Measurements from ENCODE around the gene RNF112. TPM values are rescaled to one million over a fixed set of nuclear protein-coding genes. Genes with fewer than 3 reads are reported as not detected.

Gene RNF112
- total and polyA plus RNA-seq, 2 of the 13 experiments (the other 11 are each of a cell fraction or from before 2014, with no cell fraction given), result 0.05 TPM; not detected in 1

GRCh38 chr17:19386051-19386929 lies 24.7 kb upstream of the RNF112 start (continued):
- no peak for TF ChIP-seq LRRFIP1 (CRISPR knock-in tag; conservative IDR thresholded peaks at IDR 0.05)
- TF ChIP-seq ZBTB42 (CRISPR knock-in tag; IDR thresholded peaks at IDR 0.05), result no peak

- DNase-seq (ENCODE audit: low spot score) (no peak), FAIRE-seq (no peak), ATAC-seq (peak; percentile 75)
- H3K27me3 ChIP-seq (ENCODE audit: control insufficient read depth in 1 of 2, insufficient read depth in 2 of 2, low read length in 2 of 2), result peaks cover 0 to 16% of the 10 kb centered on the region in 2 experiments; a peak in 1 of 5 replicates
- H3K4me1 ChIP-seq (ENCODE audit: insufficient read depth, low read length), result peaks cover 29% of the 10 kb centered on the region
- no TSS peak for BruUV-seq (replicated peaks)
- peaks cover 7 to 21% of the 10 kb centered on the region in 2 experiments; a peak in 4 of 5 replicates for H3K36me3 ChIP-seq (replicated peaks in 1 of 2; ENCODE audit: control insufficient read depth in 1 of 2, insufficient read depth in 2 of 2, low read length in 2 of 2)
- 2% methylated on average over 21 of the region's 22 CpGs for WGBS (ENCODE audit: low lambda C conversion rate)
- in situ Hi-C loops (cut with HindIII; ENCODE audit: extremely low pct_ligation_motif_present, low pct_unique_long_range_greater_than_20kb), result no loop called here
- H2AFZ ChIP-seq (ENCODE audit: low read length), result no peak within 1 kb of the TSS
- no peaks in the 10 kb centered on the region for H3K9me3 ChIP-seq (ENCODE audit: low read length)
- 0 out of 2 replicates have a peak, but pooled peaks have one; percentile 10 for TF ChIP-seq ZBTB7B (CRISPR knock-in tag; IDR thresholded peaks at IDR 0.05)
- TF ChIP-seq CEBPG (CRISPR knock-in tag; IDR thresholded peaks at IDR 0.05), result peak; percentile 54; the same call in 1 of the 2 replicates
- peak in 1 of 2 experiments; percentile 92; a peak in 2 of 4 replicates for TF ChIP-seq ATF4 (CRISPR knock-in tag; IDR thresholded peaks at IDR 0.05)
- no peak for TF ChIP-seq TAF15 (IDR thresholded peaks at IDR 0.05; ENCODE audit: low read depth, low read length, poor library complexity, severe bottlenecking)
- TF ChIP-seq RXRB (CRISPR knock-in tag; IDR thresholded peaks at IDR 0.05; ENCODE audit: borderline replicate concordance), result no peak
- TF ChIP-seq KDM4B (CRISPR knock-in tag; IDR thresholded peaks at IDR 0.05), result no peak
- 0 out of 2 replicates have a peak, but pooled peaks have one; percentile 0 for TF ChIP-seq AKAP8 (CRISPR knock-in tag; IDR thresholded peaks at IDR 0.05)
- TF ChIP-seq PATZ1 (CRISPR knock-in tag; IDR thresholded peaks at IDR 0.05), result peak; percentile 82
- TF ChIP-seq SMC3 (IDR thresholded peaks at IDR 0.05; ENCODE audit: low read length), result no peak
- no peak for TF ChIP-seq PITX1 (CRISPR knock-in tag; IDR thresholded peaks at IDR 0.05)
- no peak for TF ChIP-seq GTF3A (CRISPR knock-in tag; conservative IDR thresholded peaks at IDR 0.05)
- TF ChIP-seq TMF1 (CRISPR knock-in tag; IDR thresholded peaks at IDR 0.05; ENCODE audit: low read depth), result no peak
- peak within 1 kb of the TSS; percentile 42 to 60 (median 42); a peak in 4 of 6 replicates for H3K4me3 ChIP-seq (replicated peaks in 1 of 3; ENCODE audit: insufficient read depth in 1 of 3, low read depth in 2 of 3, low read length in 3 of 3)
- 0 out of 2 replicates have a peak within 1 kb of the TSS, but pooled peaks have one; percentile 15 for H3K9ac ChIP-seq (ENCODE audit: insufficient read depth, low read depth, low read length)
- intact Hi-C loops (cut with micrococcal nuclease; ENCODE audit: unreplicated experiment), result no loop called here
- ChIA-PET CTCF (ENCODE audit: low intra/inter-chr PET ratio, low total read pairs) (no interaction called here), POLR2A (interaction anchor here (1.4 to 3.9 kb wide), 2 partner anchors 9 to 22 kb away, joined by 3 to 33 read pairs; partner anchors contain the start of gene MAPK7)
- H4K20me1 ChIP-seq (ENCODE audit: insufficient read depth, low read length), result no peaks in the 10 kb centered on the region
- H3K4me2 ChIP-seq (ENCODE audit: low read depth, low read length), result peak within 1 kb of the TSS; percentile 71
- H3K27ac ChIP-seq (ENCODE audit: extremely low read length, insufficient read depth, low read length), result no peak within 1 kb of the TSS
- no peaks in the 10 kb centered on the region for H3K79me2 ChIP-seq (ENCODE audit: insufficient read depth, low read length)
Measured at GRCh38 chr17:19386974-19387920, 23.8 kb upstream of the RNF112 start, which contains the start of gene MFAP4. MFAP4 (minus strand) TSS chr17:19387190; CDS start chr17:19387155, 35 bp downstream.

Measured in HepG2 (cell line).